ENCODE measurements around the gene NFS1. TPM values are rescaled to one million over a fixed set of nuclear protein-coding genes. Genes with fewer than 3 reads are reported as not detected.
"Not testable (repeated sequence)": the region's sequence is repeated elsewhere in the genome, so short reads cannot be mapped to it uniquely, and the experiment has no call there.

The NFS1 gene
- total RNA-seq, 3 donors from 2014 or later, result 31.7 to 39.7 (median 36.1) TPM

DNA sequence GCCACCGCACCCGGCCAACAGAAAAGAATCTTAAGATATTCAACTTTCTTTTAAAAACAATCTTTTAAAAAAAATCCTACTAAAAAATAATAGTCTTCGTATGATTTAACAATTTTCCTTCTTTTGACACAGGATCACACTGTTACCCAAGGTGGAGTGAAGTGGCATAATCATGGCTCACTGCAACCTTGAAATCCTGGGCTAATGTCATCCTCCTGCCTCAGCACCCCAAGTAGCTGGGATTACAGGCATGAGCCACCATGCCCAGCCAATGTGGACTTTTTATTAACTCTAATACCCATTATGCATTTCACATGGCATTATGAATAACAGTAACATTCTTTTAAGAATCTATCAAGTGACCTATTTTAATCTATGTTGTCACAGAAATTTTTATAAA is 22.1 kb upstream of the NFS1 start:
- Histone ChIP-seq H3K9me3 (no peaks in the 10 kb centered on the region), H3K4me3 (no peak overlapping the region), H3K27ac (no peak overlapping the region), H3K4me1 (no peaks in the 10 kb centered on the region), H3K36me3 (peaks cover 30% of the 10 kb centered on the region), H3K27me3 (no peaks in the 10 kb centered on the region)
- TF ChIP-seq, protein P1, sequence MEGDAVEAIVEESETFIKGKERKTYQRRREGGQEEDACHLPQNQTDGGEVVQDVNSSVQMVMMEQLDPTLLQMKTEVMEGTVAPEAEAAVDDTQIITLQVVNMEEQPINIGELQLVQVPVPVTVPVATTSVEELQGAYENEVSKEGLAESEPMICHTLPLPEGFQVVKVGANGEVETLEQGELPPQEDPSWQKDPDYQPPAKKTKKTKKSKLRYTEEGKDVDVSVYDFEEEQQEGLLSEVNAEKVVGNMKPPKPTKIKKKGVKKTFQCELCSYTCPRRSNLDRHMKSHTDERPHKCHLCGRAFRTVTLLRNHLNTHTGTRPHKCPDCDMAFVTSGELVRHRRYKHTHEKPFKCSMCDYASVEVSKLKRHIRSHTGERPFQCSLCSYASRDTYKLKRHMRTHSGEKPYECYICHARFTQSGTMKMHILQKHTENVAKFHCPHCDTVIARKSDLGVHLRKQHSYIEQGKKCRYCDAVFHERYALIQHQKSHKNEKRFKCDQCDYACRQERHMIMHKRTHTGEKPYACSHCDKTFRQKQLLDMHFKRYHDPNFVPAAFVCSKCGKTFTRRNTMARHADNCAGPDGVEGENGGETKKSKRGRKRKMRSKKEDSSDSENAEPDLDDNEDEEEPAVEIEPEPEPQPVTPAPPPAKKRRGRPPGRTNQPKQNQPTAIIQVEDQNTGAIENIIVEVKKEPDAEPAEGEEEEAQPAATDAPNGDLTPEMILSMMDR (IDR thresholded peaks at IDR 0.05), result no peak
- no peak for TF ChIP-seq POLR2A (IDR thresholded peaks at IDR 0.05)
- no peak for TF ChIP-seq POLR2AphosphoS5 (IDR thresholded peaks at IDR 0.05)
- no peak for DNase-seq (ENCODE audit: low spot score in 2 of 2)
- intact Hi-C loops (cut with DNase I; ENCODE audit: low total_unique reads), result no loop called here

DNA sequence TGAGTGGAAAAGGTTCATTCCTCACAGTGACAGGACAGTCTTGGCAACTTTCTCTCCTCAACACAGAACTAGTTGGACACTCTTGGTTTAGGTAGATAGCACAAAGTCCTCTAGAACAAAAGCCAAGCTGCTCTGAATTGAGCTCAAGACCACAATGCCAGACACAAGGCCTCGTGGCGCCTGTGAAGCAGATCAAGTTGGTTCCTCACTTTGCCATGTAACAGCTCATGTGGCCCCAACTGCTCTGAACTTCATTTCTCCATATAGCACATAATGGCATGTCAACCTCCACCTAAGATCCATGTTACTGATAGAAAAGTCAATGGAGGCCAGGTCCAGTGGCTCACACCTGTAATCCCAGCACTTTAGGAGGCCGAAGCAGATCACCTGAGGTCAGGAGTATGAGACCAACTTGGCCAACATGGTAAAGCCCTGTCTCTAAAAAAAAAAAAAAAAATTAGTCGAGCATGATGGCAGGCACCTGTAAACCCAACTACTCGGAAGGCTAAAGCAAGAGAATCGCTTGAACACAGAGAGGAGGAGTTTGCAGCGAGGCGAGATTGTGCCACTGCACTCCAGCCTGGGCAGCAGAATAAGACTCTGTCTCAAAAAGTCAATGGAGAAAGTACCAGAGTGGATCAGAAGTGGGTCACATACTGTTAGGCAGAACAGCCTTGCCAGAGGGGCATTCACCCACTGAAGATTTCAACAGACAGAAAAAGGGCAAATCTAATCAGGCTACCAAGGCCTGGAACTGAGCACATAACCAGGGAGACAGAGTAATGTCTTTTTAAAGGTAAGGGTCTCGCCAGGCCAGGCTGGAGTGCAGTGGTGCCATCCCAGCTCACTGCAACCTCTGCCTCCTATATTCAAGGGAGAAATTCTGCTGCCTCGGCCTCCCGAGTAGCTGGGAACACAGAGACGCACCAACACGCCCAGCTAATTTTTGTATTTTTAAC is 21.3 kb upstream of the NFS1 start:
- no peak overlapping the region for H3K4me3 ChIP-seq
- H3K9me3 ChIP-seq, result no peaks in the 10 kb centered on the region
- H3K4me1 ChIP-seq, result no peaks in the 10 kb centered on the region
- intact Hi-C loops (cut with DNase I; ENCODE audit: low total_unique reads), result no loop called here
- no peak overlapping the region for H3K27ac ChIP-seq
- TF ChIP-seq POLR2AphosphoS5 (IDR thresholded peaks at IDR 0.05) (no peak), POLR2A (IDR thresholded peaks at IDR 0.05) (no peak)
- TF ChIP-seq, protein P1 (IDR thresholded peaks at IDR 0.05), result no peak
- peaks cover 32% of the 10 kb centered on the region for H3K36me3 ChIP-seq
- no peak for DNase-seq (ENCODE audit: low spot score in 2 of 2)
- H3K27me3 ChIP-seq, result no peaks in the 10 kb centered on the region

DNA sequence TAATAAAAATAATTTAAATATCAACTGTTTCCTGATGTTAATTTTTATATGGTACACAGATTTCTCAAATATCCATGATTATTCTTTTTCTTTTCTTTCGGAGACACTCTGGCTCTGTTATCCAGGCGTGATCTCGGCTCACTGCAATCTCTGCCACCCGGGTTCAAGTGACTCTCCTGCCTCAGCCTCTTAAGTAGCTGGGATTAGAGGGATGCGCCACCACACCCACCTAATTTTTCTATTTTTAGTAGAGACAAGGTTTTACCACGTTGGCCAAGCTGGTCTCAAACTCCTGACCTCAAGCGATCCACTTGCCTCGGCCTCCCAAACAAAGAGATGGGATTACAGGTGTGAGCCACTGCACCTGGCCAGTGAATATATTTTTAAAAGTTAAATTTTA is 20.6 kb upstream of the NFS1 start:
- peaks cover 32% of the 10 kb centered on the region for H3K36me3 ChIP-seq
- TF ChIP-seq, protein P1 (IDR thresholded peaks at IDR 0.05), result no peak
- TF ChIP-seq POLR2AphosphoS5 (IDR thresholded peaks at IDR 0.05) (no peak), POLR2A (IDR thresholded peaks at IDR 0.05) (no peak)
- no peak for DNase-seq (ENCODE audit: low spot score in 2 of 2)
- intact Hi-C loops (cut with DNase I; ENCODE audit: low total_unique reads), result no loop called here
- H3K27ac ChIP-seq, result no peak overlapping the region
- no peaks in the 10 kb centered on the region for H3K9me3 ChIP-seq
- no peaks in the 10 kb centered on the region for H3K27me3 ChIP-seq
- no peak overlapping the region for H3K4me3 ChIP-seq
- H3K4me1 ChIP-seq, result no peaks in the 10 kb centered on the region

DNA sequence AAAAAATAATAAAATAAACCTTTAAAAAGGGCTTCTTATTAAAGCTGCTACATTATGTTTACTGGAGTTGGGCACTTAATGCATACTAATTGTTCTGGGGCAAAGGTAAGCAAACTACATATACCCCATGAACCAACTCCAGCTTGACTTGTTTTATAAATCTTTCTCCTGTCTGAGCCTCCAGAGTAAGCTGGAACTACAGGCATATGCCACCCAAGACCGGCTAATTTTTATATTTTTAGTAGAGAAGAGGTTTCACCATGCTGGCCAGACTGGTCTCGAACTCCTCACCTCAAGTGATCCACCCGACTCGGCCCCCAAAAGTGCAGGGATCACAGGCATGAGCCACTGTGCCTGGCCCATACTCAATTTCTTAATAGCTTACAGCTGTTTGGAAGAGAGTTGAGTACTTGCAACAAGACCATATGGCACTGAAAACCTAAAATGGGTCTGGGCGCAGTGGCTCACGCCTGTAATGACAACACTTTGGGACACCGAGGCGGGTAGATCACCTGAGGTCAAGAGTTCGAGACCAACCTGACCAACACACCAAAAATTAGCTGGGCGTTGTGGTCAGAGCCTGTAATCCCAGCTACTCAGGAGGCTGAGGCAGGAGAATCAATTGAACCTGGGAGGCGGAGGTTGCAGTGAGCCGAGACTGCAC is 20.0 kb upstream of the NFS1 start:
- Histone ChIP-seq H3K27me3 (no peaks in the 10 kb centered on the region), H3K27ac (peak overlapping the region in 1 of 2 donors; percentile 35), H3K4me1 (no peaks in the 10 kb centered on the region), H3K9me3 (no peaks in the 10 kb centered on the region), H3K36me3 (peaks cover 32% of the 10 kb centered on the region), H3K4me3 (no peak overlapping the region)
- no peak for DNase-seq (ENCODE audit: low spot score in 2 of 2)
- TF ChIP-seq POLR2AphosphoS5 (IDR thresholded peaks at IDR 0.05), result peak in 1 of 3 donors; percentile 24
- TF ChIP-seq, protein P1 (IDR thresholded peaks at IDR 0.05), result no peak
- intact Hi-C loops (cut with DNase I; ENCODE audit: low total_unique reads), result no loop called here

DNA sequence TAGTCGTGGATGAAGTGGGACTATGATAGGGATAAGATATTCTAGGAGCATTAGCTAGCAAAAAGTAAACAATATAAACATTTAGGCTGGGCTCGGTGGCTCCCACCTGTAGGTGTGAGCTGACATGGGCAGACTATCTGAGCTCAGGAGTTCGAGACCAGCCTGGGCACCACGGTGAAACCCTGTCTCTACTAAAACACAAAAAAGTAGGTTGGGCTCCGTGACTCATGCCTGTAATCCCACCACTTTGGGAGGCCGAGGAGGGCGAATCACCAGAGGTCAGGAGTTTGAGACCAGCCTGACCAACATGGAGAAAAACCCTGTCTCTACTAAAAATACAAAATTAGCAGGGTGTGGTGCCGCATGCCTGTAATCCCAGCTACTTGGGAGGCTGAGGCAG is 19.2 kb upstream of the NFS1 start:
- DNase-seq (ENCODE audit: low spot score in 2 of 2); H3K27ac ChIP-seq; H3K4me3 ChIP-seq; H3K4me1 ChIP-seq; H3K9me3 ChIP-seq; H3K27me3 ChIP-seq; intact Hi-C loops (cut with DNase I; ENCODE audit: low total_unique reads): not testable (repeated sequence)
- peaks cover 37% of the 10 kb centered on the region for H3K36me3 ChIP-seq
